ENCODE measurements around the gene RALGDS.

DNA sequence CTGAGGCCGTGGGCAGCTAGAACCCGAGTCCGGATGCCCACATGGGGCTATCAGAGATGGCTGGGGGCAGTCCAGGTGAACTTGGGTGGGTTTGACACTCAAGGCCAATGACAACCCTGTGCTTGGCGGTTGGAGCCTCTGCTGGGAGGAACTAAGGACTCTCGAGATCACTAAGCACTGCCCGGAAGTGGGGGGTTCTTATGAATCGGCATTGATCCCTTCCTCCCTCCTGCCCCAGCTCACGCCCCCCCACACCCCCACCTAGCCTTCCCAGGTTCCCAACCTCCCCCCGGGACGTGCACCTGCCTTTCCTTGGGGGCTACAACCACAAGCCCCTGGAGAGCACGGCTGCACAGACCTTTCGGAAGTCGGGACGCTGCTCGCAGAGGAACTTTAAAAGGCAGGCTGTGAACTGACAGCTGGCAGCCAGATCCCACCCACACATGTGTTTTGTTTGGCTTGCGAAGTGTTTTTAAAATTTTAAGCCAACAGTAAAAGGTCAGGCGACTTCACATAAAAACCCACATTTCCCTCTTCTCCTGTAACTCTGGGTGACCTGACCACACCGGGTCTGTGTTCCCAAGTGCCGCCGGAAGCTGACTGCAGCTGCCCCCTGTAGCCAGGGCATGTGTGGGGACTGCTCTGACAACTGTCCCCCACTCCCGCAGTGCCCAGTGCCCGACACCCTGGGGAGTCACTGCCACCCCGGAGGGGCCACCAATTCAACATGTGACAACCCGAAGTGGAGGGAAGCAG, 5.1 kb upstream of the RALGDS start:
- TF ChIP-seq CTCF (IDR thresholded peaks at IDR 0.05; ENCODE audit: insufficient read depth, low read length): no peak
- TF ChIP-seq POLR2AphosphoS5 (IDR thresholded peaks at IDR 0.05; ENCODE audit: low read depth): no peak
- no peak for TF ChIP-seq REST (IDR thresholded peaks at IDR 0.05; ENCODE audit: insufficient replicate concordance, low read depth)
- TF ChIP-seq GABPA (IDR thresholded peaks at IDR 0.05; ENCODE audit: low read depth): no peak
